ENCODE data around the gene SLC25A21.

SLC25A21 gene

GRCh38 chr14:36655571-36655962 is 516.8 kb downstream of the SLC25A21 start:
- no peak for DNase-seq (ENCODE audit: low read depth in 2 of 2, low spot score in 1 of 2)

GRCh38 chr14:36654794-36655381 is 517.5 kb downstream of the SLC25A21 start:
- DNase-seq (ENCODE audit: low read depth in 2 of 2, low spot score in 1 of 2) = no peak

- DNase-seq (ENCODE audit: low read depth in 2 of 2, low spot score in 1 of 2) = no peak
Measured at GRCh38 chr14:36653962-36654793, 518.2 kb downstream of the SLC25A21 start.

- no peak for DNase-seq (ENCODE audit: low read depth in 2 of 2, low spot score in 1 of 2)
Measured at GRCh38 chr14:36653413-36653812, 519.0 kb downstream of the SLC25A21 start.

GRCh38 chr14:36652542-36653201 is 519.7 kb downstream of the SLC25A21 start:
- DNase-seq (ENCODE audit: low read depth in 2 of 2, low spot score in 1 of 2) = no peak

- DNase-seq (ENCODE audit: low read depth in 2 of 2, low spot score in 1 of 2) = no peak
Measured at GRCh38 chr14:36649872-36650650, 522.3 kb downstream of the SLC25A21 start.

GRCh38 chr14:36647824-36648753 is 524.3 kb downstream of the SLC25A21 start:
- no peak for DNase-seq (ENCODE audit: low read depth in 2 of 2, low spot score in 1 of 2)

GRCh38 chr14:36647417-36647823 is 525.0 kb downstream of the SLC25A21 start:
- no peak for DNase-seq (ENCODE audit: low read depth in 2 of 2, low spot score in 1 of 2)

- DNase-seq (ENCODE audit: low read depth in 2 of 2, low spot score in 1 of 2) = no peak
Measured at GRCh38 chr14:36646664-36647416, 525.6 kb downstream of the SLC25A21 start.

- DNase-seq (ENCODE audit: low read depth in 2 of 2, low spot score in 1 of 2) = no peak
Measured at GRCh38 chr14:36633580-36633979, 538.8 kb downstream of the SLC25A21 start.
